SH-SY5Y (cell line): ENCODE measurements around the gene PPP1R12C.

Source experiments
- GATA2 ChIP-seq: IDR thresholded peaks from 2 replicates; pipeline ENCODE4 v1.6.1; 2011; ENCODE audit warnings: mild to moderate bottlenecking, low read depth, low read length
- GATA3 ChIP-seq: IDR thresholded peaks from 2 replicates; pipeline ENCODE4 v1.6.1; 2011; ENCODE audit warnings: low read depth, mild to moderate bottlenecking, low read length, moderate library complexity

DNA sequence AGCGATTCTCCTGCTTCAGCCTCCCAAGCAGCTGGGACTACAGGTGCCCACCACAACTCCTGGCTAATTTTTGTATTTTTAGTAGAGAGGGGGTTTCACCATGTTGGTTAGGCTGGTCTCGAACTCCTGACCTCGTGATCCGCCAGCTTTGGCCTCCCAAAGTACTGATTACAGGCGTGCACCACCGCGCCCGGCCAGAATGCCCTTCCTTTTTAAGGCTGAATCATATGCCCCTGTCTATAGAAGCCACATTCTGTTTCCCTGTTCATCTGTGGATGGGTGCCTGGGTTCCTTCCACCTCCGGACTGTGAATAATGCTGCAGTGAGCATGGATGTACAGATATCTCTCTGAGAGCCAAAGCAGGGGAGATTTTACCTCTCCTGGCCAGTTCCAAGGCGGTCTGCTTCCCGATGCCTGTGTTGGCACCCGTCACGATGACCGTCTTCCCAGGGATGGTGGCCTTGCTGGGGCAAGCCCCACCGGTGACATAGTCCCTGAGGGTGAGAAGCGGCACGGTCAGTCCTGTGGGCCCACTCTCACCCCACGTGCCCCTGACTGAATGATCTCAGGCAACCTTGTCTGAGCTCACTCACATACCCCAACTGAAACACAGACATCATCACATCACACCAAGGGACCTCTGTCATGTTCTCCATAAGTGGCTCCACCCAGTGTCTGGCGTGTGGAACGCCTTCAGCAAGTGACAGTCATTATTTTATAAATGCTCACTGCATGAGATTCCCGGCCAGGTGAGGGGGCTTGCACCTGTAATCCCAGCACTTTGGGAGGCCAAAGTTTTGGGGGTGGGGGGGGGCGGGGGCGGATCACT, 58.4 kb downstream of the PPP1R12C start:
- TF ChIP-seq GATA3 = no peak
- no peak for TF ChIP-seq GATA2
